HEK293 (cell line): ENCODE results near the gene RELT.

Experiments used
- CTCF ChIA-PET: fragments of 350-600 bp; formaldehyde crosslinking; extraction: SDS; loops from one replicate; lab custom pipeline; 2021; ENCODE audit warnings: antibody characterized with exemption; lab: Yijun Ruan, JAX
- POLR2A ChIA-PET: fragments of 300-600 bp; formaldehyde crosslinking; extraction: SDS; loops from one replicate; lab custom pipeline; 2020; ENCODE audit warnings: antibody characterized with exemption, inconsistent platforms; lab: Yijun Ruan, JAX
- H3K27ac ChIP-seq: fragments of 200-500 bp; sonication (Bioruptor generic); 2 replicates; pipeline ENCODE4 v1.5.1; 2014; ENCODE audit warnings: low read depth, low read length, control low read depth, inconsistent platforms; ENCODE audit errors: extremely low read depth
- H3K36me3 ChIP-seq, 2 experiments: fragments of 200-500 bp in 1 of 2; sonication (Bioruptor generic) in 1 of 2; 1 replicate in 1 of 2; 2 replicates in 1 of 2; pipeline ENCODE4 v1.5.1; 2014 to 2017; ENCODE audit warnings: inconsistent platforms in 2 of 2, low read length in 2 of 2; ENCODE audit not compliant: control insufficient read depth in 2 of 2, insufficient read depth in 1 of 2
- H3K4me1 ChIP-seq: fragments of 200-500 bp; sonication (Bioruptor generic); 2 replicates; pipeline ENCODE4 v1.5.1; 2014; ENCODE audit warnings: mild to moderate bottlenecking, low read length, inconsistent platforms; ENCODE audit not compliant: control insufficient read depth, insufficient read depth
- H3K4me3 ChIP-seq: 2 replicates; pipeline ENCODE4 v1.5.1; 2011; ENCODE audit warnings: low read depth, mild to moderate bottlenecking, control low read depth, low read length, moderate library complexity
- H3K9me3 ChIP-seq: fragments of 200-500 bp; sonication (Bioruptor generic); 2 replicates; pipeline ENCODE4 v1.5.1; 2014; ENCODE audit warnings: low read depth, low read length, inconsistent platforms; ENCODE audit not compliant: control insufficient read depth, insufficient read depth
- ELK4 ChIP-seq: IDR thresholded peaks from 2 replicates; pipeline ENCODE4 v1.6.1; 2011; ENCODE audit warnings: mild to moderate bottlenecking, low read depth, low read length, borderline replicate concordance
- MEIS1 ChIP-seq: sonication (generic); formaldehyde crosslinking; IDR thresholded peaks from 2 replicates; pipeline ENCODE4 v1.8.1; 2022; ENCODE audit warnings: missing genetic modification reagents, mild to moderate bottlenecking, borderline replicate concordance
- PATZ1 ChIP-seq: fragments of 450-650 bp; formaldehyde crosslinking; IDR thresholded peaks from 2 replicates; pipeline ENCODE4 v1.5.1; 2016; ENCODE audit warnings: missing biosample characterization, missing genetic modification characterization
- PRDM10 ChIP-seq: fragments of 450-650 bp; formaldehyde crosslinking; IDR thresholded peaks from 2 replicates; pipeline ENCODE4 v1.5.1; 2016; ENCODE audit warnings: missing biosample characterization, missing genetic modification characterization
- PRDM4 ChIP-seq: fragments of 450-650 bp; formaldehyde crosslinking; IDR thresholded peaks from 2 replicates; pipeline ENCODE4 v1.5.1; 2017; ENCODE audit warnings: missing biosample characterization, missing genetic modification characterization
- ZBTB6 ChIP-seq: fragments of 450-650 bp; formaldehyde crosslinking; IDR thresholded peaks from 2 replicates; pipeline ENCODE4 v1.5.1; 2017; ENCODE audit warnings: missing biosample characterization, missing genetic modification characterization
- ZFHX2 ChIP-seq: fragments of 450-650 bp; formaldehyde crosslinking; conservative IDR thresholded peaks from 2 replicates; pipeline ENCODE4 v1.5.1; 2016; ENCODE audit warnings: missing biosample characterization, missing genetic modification characterization
- ZNF23 ChIP-seq: fragments of 450-650 bp; formaldehyde crosslinking; IDR thresholded peaks from 2 replicates; pipeline ENCODE4 v1.5.1; 2016; ENCODE audit warnings: missing biosample characterization, missing genetic modification characterization, borderline replicate concordance
- ZNF362 ChIP-seq: fragments of 450-650 bp; formaldehyde crosslinking; IDR thresholded peaks from 2 replicates; pipeline ENCODE4 v1.5.1; 2016; ENCODE audit warnings: missing biosample characterization, missing genetic modification characterization
- ZNF37A ChIP-seq: fragments of 450-650 bp; IDR thresholded peaks from 2 replicates; pipeline ENCODE4 v1.5.1; 2018; ENCODE audit warnings: missing biosample characterization, missing genetic modification characterization
- ZNF404 ChIP-seq: fragments of 450-650 bp; formaldehyde crosslinking; IDR thresholded peaks from 2 replicates; pipeline ENCODE4 v1.5.1; 2017; ENCODE audit warnings: missing biosample characterization, missing genetic modification characterization
- ZNF48 ChIP-seq: fragments of 450-650 bp; formaldehyde crosslinking; IDR thresholded peaks from 2 replicates; pipeline ENCODE4 v1.5.1; 2016; ENCODE audit warnings: missing biosample characterization, missing genetic modification characterization
- ZNF549 ChIP-seq: fragments of 450-650 bp; IDR thresholded peaks from 2 replicates; pipeline ENCODE4 v1.5.1; 2018; ENCODE audit warnings: missing biosample characterization, missing genetic modification characterization, mild to moderate bottlenecking, inconsistent platforms, moderate library complexity
- ZNF555 ChIP-seq: fragments of 450-650 bp; formaldehyde crosslinking; conservative IDR thresholded peaks from 2 replicates; pipeline ENCODE4 v1.5.1; 2017; ENCODE audit warnings: missing biosample characterization, mild to moderate bottlenecking, missing genetic modification characterization, inconsistent platforms
- ZNF561 ChIP-seq: fragments of 450-650 bp; IDR thresholded peaks from 2 replicates; pipeline ENCODE4 v1.5.1; 2018; ENCODE audit warnings: missing biosample characterization, missing genetic modification characterization, borderline replicate concordance
- ZNF639 ChIP-seq: fragments of 450-650 bp; formaldehyde crosslinking; IDR thresholded peaks from 2 replicates; pipeline ENCODE4 v1.5.1; 2016; ENCODE audit warnings: missing biosample characterization, missing genetic modification characterization
- ZNF654 ChIP-seq: fragments of 450-650 bp; formaldehyde crosslinking; IDR thresholded peaks from 2 replicates; pipeline ENCODE4 v1.5.1; 2016; ENCODE audit warnings: low read depth, missing biosample characterization, missing genetic modification characterization
- ZNF677 ChIP-seq: fragments of 450-650 bp; IDR thresholded peaks from 2 replicates; pipeline ENCODE4 v1.5.0; 2018; ENCODE audit warnings: missing biosample characterization, mild to moderate bottlenecking, missing genetic modification characterization, moderate library complexity
- ZNF701 ChIP-seq: fragments of 450-650 bp; formaldehyde crosslinking; IDR thresholded peaks from 2 replicates; pipeline ENCODE4 v1.5.1; 2016; ENCODE audit warnings: missing biosample characterization, missing genetic modification characterization
- ZXDB ChIP-seq: fragments of 450-650 bp; formaldehyde crosslinking; IDR thresholded peaks from 2 replicates; pipeline ENCODE4 v1.5.1; 2016; ENCODE audit warnings: missing biosample characterization, missing genetic modification characterization

The RELT gene

GRCh38 chr11:73406131-73406530 is 29.9 kb downstream of the RELT start:
- POLR2A ChIA-PET: interaction anchor here (0.9 kb wide), 1 partner anchor 213 kb away, joined by 7 read pairs; no protein-coding TSS in a partner anchor
- H3K4me1 ChIP-seq: no peaks in the 10 kb centered on the region
- H3K4me3 ChIP-seq: no peak overlapping the region
- no peak overlapping the region for H3K27ac ChIP-seq
- peaks cover 0 to 50% of the 10 kb centered on the region in 2 experiments; a peak in 2 of 3 replicates for H3K36me3 ChIP-seq
- no peaks in the 10 kb centered on the region for H3K9me3 ChIP-seq
- no peak for TF ChIP-seq ZNF362 (tag by site-specific recombination)
- no peak for TF ChIP-seq ZNF561 (tag by site-specific recombination)
- TF ChIP-seq PRDM4: no peak
- TF ChIP-seq ZNF549 (tag by site-specific recombination): no peak
- CTCF ChIA-PET: interaction anchor here (0.8 to 3.3 kb wide), 3 partner anchors 182 to 255 kb away, joined by 4 to 24 read pairs (median 9); no protein-coding TSS in a partner anchor

GRCh38 chr11:73406619-73407018 is 30.4 kb downstream of the RELT start:
- H3K9me3 ChIP-seq: no peaks in the 10 kb centered on the region
- CTCF ChIA-PET: interaction anchor here (1.0 to 3.3 kb wide), 3 partner anchors 72 to 254 kb away, joined by 4 to 24 read pairs (median 6); no protein-coding TSS in a partner anchor
- H3K4me3 ChIP-seq: no peak overlapping the region
- no peaks in the 10 kb centered on the region for H3K4me1 ChIP-seq
- H3K36me3 ChIP-seq: peaks cover 0 to 51% of the 10 kb centered on the region in 2 experiments; a peak in 2 of 3 replicates
- POLR2A ChIA-PET: no interaction called here
- H3K27ac ChIP-seq: no peak overlapping the region
- TF ChIP-seq ZNF555: no peak
- no peak for TF ChIP-seq MEIS1 (CRISPR knock-in tag)
- no peak for TF ChIP-seq ZNF701 (tag by site-specific recombination)
- no peak for TF ChIP-seq ZNF48 (tag by site-specific recombination)
- TF ChIP-seq ZXDB (tag by site-specific recombination): no peak
- TF ChIP-seq ZNF37A (tag by site-specific recombination): no peak
- TF ChIP-seq ELK4: no peak
- TF ChIP-seq ZNF404: no peak
- no peak for TF ChIP-seq ZBTB6
- TF ChIP-seq ZFHX2 (tag by site-specific recombination): no peak
- TF ChIP-seq PATZ1 (tag by site-specific recombination): no peak
- no peak for TF ChIP-seq PRDM10 (tag by site-specific recombination)
- TF ChIP-seq ZNF654 (tag by site-specific recombination): no peak
- no peak for TF ChIP-seq ZNF677 (tag by site-specific recombination)
- no peak for TF ChIP-seq ZNF639 (tag by site-specific recombination)
- TF ChIP-seq ZNF23: no peak
